Karpas-422 (cell line): Measurements from ENCODE around the gene PAMR1. TPM values are rescaled to one million over a fixed set of nuclear protein-coding genes. Genes with fewer than 3 reads are reported as not detected.
"Not testable (repeated sequence)": the region's sequence is repeated elsewhere in the genome, so short reads cannot be mapped to it uniquely, and the experiment has no call there.

Experiments used
- DNase-seq: peaks from one replicate; pipeline ENCODE4 v3.0.0-alpha.2; 2015
- H2AFZ ChIP-seq: fragments of 200-600 bp; sonication (generic); 2 replicates; pipeline ENCODE4 v1.6.1; 2014; ENCODE audit warnings: antibody characterized with exemption, low read length, mixed read lengths
- H3K27ac ChIP-seq: fragments of 200-600 bp; sonication (generic); 2 replicates; pipeline ENCODE4 v1.5.1; 2014; ENCODE audit warnings: mild to moderate bottlenecking, low read length, moderate library complexity
- H3K27me3 ChIP-seq: fragments of 200-600 bp; sonication (generic); 2 replicates; pipeline ENCODE4 v1.6.1; 2014; ENCODE audit warnings: low read length, mixed read lengths
- H3K36me3 ChIP-seq: fragments of 200-600 bp; sonication (generic); 2 replicates; pipeline ENCODE4 v1.6.1; 2014; ENCODE audit warnings: low read length, mixed read lengths; ENCODE audit not compliant: insufficient read depth
- H3K4me1 ChIP-seq: fragments of 200-600 bp; sonication (generic); 2 replicates; pipeline ENCODE4 v1.6.1; 2014; ENCODE audit warnings: mild to moderate bottlenecking, low read length, mixed read lengths
- H3K4me2 ChIP-seq: fragments of 200-600 bp; sonication (generic); 2 replicates; pipeline ENCODE4 v1.6.1; 2014; ENCODE audit warnings: low read length, low read depth, mild to moderate bottlenecking; ENCODE audit not compliant: poor library complexity, severe bottlenecking
- H3K4me3 ChIP-seq: fragments of 200-600 bp; sonication (generic); 2 replicates; pipeline ENCODE4 v1.5.1; 2014; ENCODE audit warnings: mild to moderate bottlenecking, antibody characterized with exemption, low read length, mixed read lengths
- H3K79me2 ChIP-seq: fragments of 200-600 bp; sonication (generic); 2 replicates; pipeline ENCODE4 v1.6.1; 2014; ENCODE audit warnings: mild to moderate bottlenecking, low read length, mixed read lengths
- H3K9ac ChIP-seq: fragments of 200-600 bp; sonication (generic); 2 replicates; pipeline ENCODE4 v1.6.0; 2014; ENCODE audit warnings: low read length
- H3K9me2 ChIP-seq: fragments of 200-600 bp; sonication (generic), shearing (Covaris generic); replicated peaks from 2 replicates; pipeline ENCODE4 v1.6.0; 2014; ENCODE audit warnings: mild to moderate bottlenecking, low read length, moderate library complexity; ENCODE audit not compliant: insufficient read depth
- H3K9me3 ChIP-seq: fragments of 300-700, 200-600 bp; sonication (generic); 2 replicates; pipeline ENCODE4 v1.6.1; 2014; ENCODE audit warnings: low read length, mixed read lengths
- H4K20me1 ChIP-seq: fragments of 200-600 bp; sonication (generic); 2 replicates; pipeline ENCODE4 v1.6.1; 2014; ENCODE audit warnings: mild to moderate bottlenecking, antibody characterized with exemption, low read length, low read depth; ENCODE audit not compliant: insufficient read depth
- total RNA-seq: library from RNA; depleted of rRNA; stranded (reverse); fragments of >200 nt; shearing (Covaris generic); gene quantifications from 2 replicates; pipeline ENCODE4 v1.2.3, GENCODE V29; 2014; ENCODE audit warnings: low replicate concordance

PAMR1 gene
- total RNA-seq, 1 experiment from 2014 or later: not detected

DNA sequence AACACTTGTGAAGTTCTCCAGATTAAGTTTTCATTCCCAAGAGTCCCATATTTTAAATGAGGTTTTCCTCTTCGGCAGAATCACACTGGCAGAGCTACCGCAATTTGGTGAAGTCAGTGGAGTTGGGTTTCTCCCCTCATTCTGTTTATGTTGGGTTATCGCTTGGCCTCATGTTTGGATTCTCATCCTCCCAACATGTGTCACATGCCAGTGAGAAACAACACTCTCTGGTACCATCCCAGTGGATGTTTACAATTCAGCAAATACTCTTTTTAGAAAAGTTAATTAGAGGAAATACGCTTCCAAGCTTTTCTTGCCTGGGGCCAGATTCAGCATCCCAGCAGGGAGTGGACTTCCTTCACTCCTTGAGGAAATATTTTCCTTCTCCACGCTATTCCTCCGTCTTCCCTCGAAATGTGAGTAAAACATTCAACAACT lies 2.1 kb downstream of the PAMR1 start:
- Histone ChIP-seq H3K4me1 (no peaks in the 10 kb centered on the region), H3K27me3 (no peaks in the 10 kb centered on the region), H4K20me1 (no peaks in the 10 kb centered on the region), H3K79me2 (no peaks in the 10 kb centered on the region), H3K36me3 (no peaks in the 10 kb centered on the region), H3K9ac (no peak overlapping the region), H3K9me3 (no peaks in the 10 kb centered on the region), H2AFZ (no peak overlapping the region), H3K9me2 (no peaks in the 10 kb centered on the region), H3K4me3 (no peak overlapping the region), H3K4me2 (no peak overlapping the region), H3K27ac (no peak overlapping the region)
- no peak for DNase-seq

DNA sequence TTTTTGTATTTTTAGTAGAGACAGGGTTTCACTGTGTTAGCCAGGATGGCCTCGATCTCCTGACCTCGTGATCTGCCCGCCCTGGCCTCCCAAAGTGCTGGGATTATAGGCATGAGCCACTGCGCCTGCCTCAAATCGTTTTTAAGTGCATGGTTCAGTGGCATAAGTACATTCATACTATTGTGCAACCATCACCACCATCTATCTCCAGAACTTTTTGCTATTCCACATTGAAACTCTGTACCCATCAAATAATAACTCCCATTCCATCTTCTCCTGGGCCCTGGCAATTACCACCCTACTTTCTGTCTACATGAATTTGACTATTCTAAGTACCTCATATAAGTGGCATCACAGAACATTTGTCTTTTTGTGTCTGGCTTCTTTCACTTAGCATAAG lies 3.3 kb downstream of the PAMR1 start:
- H3K4me1 ChIP-seq, H3K4me3 ChIP-seq, H3K9me3 ChIP-seq, H3K9ac ChIP-seq, H3K4me2 ChIP-seq, H3K79me2 ChIP-seq, H3K9me2 ChIP-seq, DNase-seq, H2AFZ ChIP-seq, H3K27ac ChIP-seq, H4K20me1 ChIP-seq, H3K36me3 ChIP-seq, H3K27me3 ChIP-seq: not testable (repeated sequence)

- H2AFZ ChIP-seq: no peak overlapping the region
- no peaks in the 10 kb centered on the region for H3K36me3 ChIP-seq
- DNase-seq: no peak
- no peaks in the 10 kb centered on the region for H3K4me1 ChIP-seq
- H3K27me3 ChIP-seq: no peaks in the 10 kb centered on the region
- no peaks in the 10 kb centered on the region for H3K9me3 ChIP-seq
- H3K79me2 ChIP-seq: no peaks in the 10 kb centered on the region
- no peak overlapping the region for H3K9ac ChIP-seq
- H3K27ac ChIP-seq: no peak overlapping the region
- H3K4me2 ChIP-seq: no peak overlapping the region
- H3K4me3 ChIP-seq: no peak overlapping the region
- no peaks in the 10 kb centered on the region for H4K20me1 ChIP-seq
- H3K9me2 ChIP-seq: no peaks in the 10 kb centered on the region
Measured at GRCh38 chr11:35520376-35520775, 5.0 kb downstream of the PAMR1 start.

DNA sequence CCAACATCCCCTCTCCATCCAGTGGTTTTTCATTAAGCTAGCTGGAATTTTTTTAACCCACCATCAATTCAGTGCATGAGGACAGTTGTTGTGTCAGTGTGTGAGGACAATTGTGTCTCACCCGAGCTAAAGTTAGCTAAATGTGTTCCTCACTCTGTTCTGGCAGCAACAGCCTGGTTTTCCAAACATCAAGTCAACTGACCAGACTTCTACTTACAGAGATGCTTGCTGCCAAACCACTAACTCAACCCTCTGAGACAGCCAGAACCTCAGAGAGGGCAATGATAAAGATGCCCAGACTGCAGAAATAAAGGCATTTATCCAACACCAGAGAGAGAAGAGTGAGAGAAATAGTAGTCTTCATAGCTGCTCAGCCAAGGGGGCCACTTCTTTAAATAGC lies 6.7 kb downstream of the PAMR1 start:
- Histone ChIP-seq H3K36me3 (no peaks in the 10 kb centered on the region), H3K4me3 (no peak overlapping the region), H4K20me1 (no peaks in the 10 kb centered on the region), H3K4me1 (no peaks in the 10 kb centered on the region), H3K27me3 (no peaks in the 10 kb centered on the region), H3K79me2 (no peaks in the 10 kb centered on the region), H3K4me2 (no peak overlapping the region), H3K9ac (no peak overlapping the region), H2AFZ (no peak overlapping the region), H3K27ac (no peak overlapping the region), H3K9me2 (no peaks in the 10 kb centered on the region), H3K9me3 (no peaks in the 10 kb centered on the region)
- no peak for DNase-seq

- Histone ChIP-seq H3K9me3 (no peaks in the 10 kb centered on the region), H2AFZ (no peak overlapping the region), H3K4me1 (no peaks in the 10 kb centered on the region), H3K79me2 (no peaks in the 10 kb centered on the region), H3K9ac (no peak overlapping the region), H3K4me3 (no peak overlapping the region), H3K27me3 (no peaks in the 10 kb centered on the region), H3K4me2 (no peak overlapping the region), H3K36me3 (no peaks in the 10 kb centered on the region), H3K9me2 (no peaks in the 10 kb centered on the region), H3K27ac (no peak overlapping the region), H4K20me1 (no peaks in the 10 kb centered on the region)
- no peak for DNase-seq
Measured at GRCh38 chr11:35517481-35517880, 7.9 kb downstream of the PAMR1 start.

- no peak overlapping the region for H3K27ac ChIP-seq
- H2AFZ ChIP-seq: no peak overlapping the region
- H3K4me1 ChIP-seq: no peaks in the 10 kb centered on the region
- no peaks in the 10 kb centered on the region for H3K27me3 ChIP-seq
- no peak overlapping the region for H3K4me3 ChIP-seq
- H3K79me2 ChIP-seq: no peaks in the 10 kb centered on the region
- no peaks in the 10 kb centered on the region for H4K20me1 ChIP-seq
- H3K9me3 ChIP-seq: no peaks in the 10 kb centered on the region
- H3K9me2 ChIP-seq: no peaks in the 10 kb centered on the region
- no peaks in the 10 kb centered on the region for H3K36me3 ChIP-seq
- no peak overlapping the region for H3K9ac ChIP-seq
- no peak overlapping the region for H3K4me2 ChIP-seq
- no peak for DNase-seq
Measured at GRCh38 chr11:35516403-35516802, 9.0 kb downstream of the PAMR1 start.

DNA sequence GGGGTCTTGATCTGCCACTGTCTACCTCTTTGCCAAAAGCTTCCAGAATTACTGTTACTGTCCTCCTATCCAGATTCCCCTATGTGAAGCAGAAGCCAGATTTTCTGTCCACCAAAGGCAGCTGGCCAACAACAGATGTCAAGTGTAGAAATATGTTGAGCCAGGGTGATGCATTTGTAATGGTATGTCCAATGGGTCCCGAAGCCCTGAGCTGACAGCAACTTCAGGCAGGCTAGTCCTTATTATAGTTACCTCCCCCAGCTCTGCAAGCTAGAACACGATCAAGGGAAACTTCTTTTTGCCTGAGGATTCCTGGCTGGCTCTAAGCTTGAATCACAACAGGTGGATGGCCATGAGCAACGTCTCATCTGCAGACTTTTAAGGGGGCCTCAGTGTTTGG lies 10.2 kb downstream of the PAMR1 start:
- no peak for DNase-seq
- Histone ChIP-seq H3K9me3 (no peaks in the 10 kb centered on the region), H3K9ac (no peak overlapping the region)

DNA sequence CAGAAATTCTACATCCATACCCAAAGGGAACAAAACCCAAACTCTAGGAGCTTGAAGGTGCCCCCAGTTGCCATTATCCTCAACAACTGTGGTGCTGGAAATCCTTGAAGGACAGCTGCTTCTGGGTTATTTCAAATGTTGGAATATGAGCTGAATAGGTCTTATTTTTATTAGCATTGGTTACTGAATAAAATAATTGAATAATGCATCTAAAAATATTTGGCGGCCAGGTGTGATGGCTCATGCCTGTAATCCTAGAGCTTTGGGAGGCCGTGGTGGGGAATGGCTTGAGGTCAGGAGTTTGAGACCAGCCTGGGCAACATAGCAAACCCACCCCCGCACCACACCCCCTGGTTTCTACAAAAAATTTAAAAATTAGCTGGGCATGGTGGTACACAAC lies 10.9 kb downstream of the PAMR1 start:
- Histone ChIP-seq H4K20me1 (no peaks in the 10 kb centered on the region), H3K9me3 (no peaks in the 10 kb centered on the region), H3K9me2 (no peaks in the 10 kb centered on the region), H3K27me3 (no peaks in the 10 kb centered on the region), H3K9ac (no peak overlapping the region), H3K79me2 (no peaks in the 10 kb centered on the region), H3K27ac (no peak overlapping the region), H3K4me3 (no peak overlapping the region), H2AFZ (no peak overlapping the region), H3K36me3 (no peaks in the 10 kb centered on the region), H3K4me2 (no peak overlapping the region), H3K4me1 (no peaks in the 10 kb centered on the region)
- DNase-seq: no peak

More for the DNA sequence above, 10.2 kb downstream of the PAMR1 start:
- no peak overlapping the region for H2AFZ ChIP-seq
- H3K4me2 ChIP-seq: no peak overlapping the region
- H3K36me3 ChIP-seq: no peaks in the 10 kb centered on the region
- H3K27ac ChIP-seq: no peak overlapping the region
- H3K4me3 ChIP-seq: no peak overlapping the region
- H3K4me1 ChIP-seq: no peaks in the 10 kb centered on the region
- H3K79me2 ChIP-seq: no peaks in the 10 kb centered on the region
- H3K27me3 ChIP-seq: no peaks in the 10 kb centered on the region
- H4K20me1 ChIP-seq: no peaks in the 10 kb centered on the region
- no peaks in the 10 kb centered on the region for H3K9me2 ChIP-seq

- Histone ChIP-seq H3K27ac (no peak overlapping the region), H3K27me3 (no peaks in the 10 kb centered on the region), H4K20me1 (no peaks in the 10 kb centered on the region), H3K4me2 (no peak overlapping the region), H2AFZ (no peak overlapping the region), H3K4me3 (no peak overlapping the region), H3K79me2 (no peaks in the 10 kb centered on the region), H3K9me2 (no peaks in the 10 kb centered on the region), H3K36me3 (no peaks in the 10 kb centered on the region), H3K9me3 (no peaks in the 10 kb centered on the region), H3K4me1 (no peaks in the 10 kb centered on the region), H3K9ac (no peak overlapping the region)
- no peak for DNase-seq
Measured at GRCh38 chr11:35511666-35512065, 13.8 kb downstream of the PAMR1 start.
